ENCODE results near the gene SMARCE1.
"Not testable (repeated sequence)": the region's sequence is repeated elsewhere in the genome, so short reads cannot be mapped to it uniquely, and the experiment has no call there.

The SMARCE1 gene

GRCh38 chr17:40611840-40612474, 35.7 kb downstream of the SMARCE1 start:
- no peak for DNase-seq (ENCODE audit: low read depth)

- no peak for DNase-seq (ENCODE audit: low read depth)
Observed at GRCh38 chr17:40610359-40610758, 37.3 kb downstream of the SMARCE1 start.

GRCh38 chr17:40608061-40608581, 39.5 kb downstream of the SMARCE1 start:
- no peak for DNase-seq (ENCODE audit: low read depth)

GRCh38 chr17:40607641-40608040, 40.0 kb downstream of the SMARCE1 start:
- no peak for DNase-seq (ENCODE audit: low read depth)

- no peak for DNase-seq (ENCODE audit: low read depth)
Observed at GRCh38 chr17:40606548-40607353, 40.9 kb downstream of the SMARCE1 start.

GRCh38 chr17:40605306-40605705, 42.3 kb downstream of the SMARCE1 start:
- DNase-seq (ENCODE audit: low read depth): no peak

GRCh38 chr17:40604327-40605080, 43.1 kb downstream of the SMARCE1 start:
- no peak for DNase-seq (ENCODE audit: low read depth)

- no peak for DNase-seq (ENCODE audit: low read depth)
Observed at GRCh38 chr17:40602445-40603443, 44.9 kb downstream of the SMARCE1 start.

- DNase-seq (ENCODE audit: low read depth): no peak
Observed at GRCh38 chr17:40600486-40601046, 47.1 kb downstream of the SMARCE1 start.

GRCh38 chr17:40599468-40599763, 48.2 kb downstream of the SMARCE1 start:
- DNase-seq (ENCODE audit: low read depth): no peak

GRCh38 chr17:40598619-40599467, 48.8 kb downstream of the SMARCE1 start:
- DNase-seq (ENCODE audit: low read depth): no peak

GRCh38 chr17:40598301-40598618, 49.4 kb downstream of the SMARCE1 start:
- no peak for DNase-seq (ENCODE audit: low read depth)

- no peak for DNase-seq (ENCODE audit: low read depth)
Observed at GRCh38 chr17:40597556-40598300, 49.9 kb downstream of the SMARCE1 start.

- DNase-seq (ENCODE audit: low read depth): no peak
Observed at GRCh38 chr17:40597156-40597555, 50.5 kb downstream of the SMARCE1 start.

- DNase-seq (ENCODE audit: low read depth): no peak
Observed at GRCh38 chr17:40596261-40596919, 51.2 kb downstream of the SMARCE1 start.

GRCh38 chr17:40590742-40591141, 56.9 kb downstream of the SMARCE1 start:
- DNase-seq (ENCODE audit: low read depth): no peak

GRCh38 chr17:40588552-40588951, 59.1 kb downstream of the SMARCE1 start:
- no peak for DNase-seq (ENCODE audit: low read depth)

- not testable (repeated sequence) for DNase-seq (ENCODE audit: low read depth)
Observed at GRCh38 chr17:40586264-40586663, 61.4 kb downstream of the SMARCE1 start.

GRCh38 chr17:40584950-40585349, 62.7 kb downstream of the SMARCE1 start:
- not testable (repeated sequence) for DNase-seq (ENCODE audit: low read depth)
